K562 (cell line): ENCODE data around the gene ITSN1. TPM values are rescaled to one million over a fixed set of nuclear protein-coding genes. Genes with fewer than 3 reads are reported as not detected.
A peak's percentile ranks its signal among the peaks of the same experiment; 100 is the strongest.

Experiments used
- EP400 ChIP-seq: fragments of 450-650 bp; IDR thresholded peaks from 2 replicates; pipeline ENCODE4 v1.6.1; 2017; ENCODE audit warnings: antibody characterized with exemption, mild to moderate bottlenecking, moderate library complexity
- KDM5B ChIP-seq: fragments of 200-600 bp; sonication (generic); IDR thresholded peaks from 2 replicates; pipeline ENCODE4 v1.6.1; 2012; ENCODE audit warnings: low read depth, mild to moderate bottlenecking, moderate library complexity, low read length, control low read depth, inconsistent platforms; ENCODE audit not compliant: insufficient replicate concordance
- MCM2 ChIP-seq: fragments of 450-650 bp; IDR thresholded peaks from 2 replicates; pipeline ENCODE4 v1.6.1; 2017; ENCODE audit warnings: low read depth, mild to moderate bottlenecking
- NFE2 ChIP-seq: IDR thresholded peaks from 2 replicates; pipeline ENCODE4 v1.6.1; 2014; ENCODE audit warnings: antibody characterized with exemption, low read depth
- PHTF2 ChIP-seq: fragments of 250-450 bp; sonication (Bioruptor Pico); IDR thresholded peaks from 2 replicates; pipeline ENCODE4 v1.5.0; 2021; ENCODE audit warnings: mild to moderate bottlenecking
- RBBP5 ChIP-seq: fragments of 200-600 bp; sonication (generic); IDR thresholded peaks from 2 replicates; pipeline ENCODE4 v1.6.1; 2012; ENCODE audit warnings: borderline replicate concordance, mild to moderate bottlenecking, low read length, control low read depth, inconsistent platforms; ENCODE audit not compliant: insufficient read depth, poor library complexity, severe bottlenecking
- SAFB2 ChIP-seq: fragments of 200-400 bp; formaldehyde crosslinking; IDR thresholded peaks from 2 replicates; pipeline ENCODE4 v1.6.1; 2018; ENCODE audit warnings: borderline replicate concordance, low read length, low read depth, moderate library complexity; ENCODE audit not compliant: severe bottlenecking
- SP1 ChIP-seq: sonication (generic); formaldehyde crosslinking; IDR thresholded peaks from 2 replicates; pipeline ENCODE4 v1.8.1; 2022; ENCODE audit warnings: mild to moderate bottlenecking, missing genetic modification reagents
- polyA plus RNA-seq, 8 experiments: library from polyadenylated mRNA; depleted of rRNA in 4 of 8; stranded (reverse) in 5 of 8; unstranded in 3 of 8; fragments of >200 nt; fragmentation: Nextera tagmentation in 2 of 8; fragmentation: Illumina TruSeq in 1 of 8; extraction: Ambion mirVana in 2 of 8; extraction: Trizol in 1 of 8; gene quantifications; 2 replicates each; pipeline versions ENCODE4 v1.2.1 to v1.2.3, GENCODE V29; 2011 to 2014; ENCODE audit warnings: inconsistent platforms in 1 of 8, missing spikeins in 1 of 8
- total RNA-seq, 7 experiments: library from RNA; depleted of rRNA in 6 of 7; stranded (reverse); fragments of >200 nt in 6 of 7; fragmentation: Illumina TruSeq in 2 of 7; extraction: Trizol in 2 of 7; gene quantifications; 2 replicates each; pipeline versions ENCODE4 v1.2.1 to v1.2.3, GENCODE V29; 2011 to 2021; ENCODE audit warnings: low replicate concordance in 1 of 7
- TF ChIP-seq, protein P1 (sequence below): fragments of 450-650 bp; IDR thresholded peaks from 2 replicates; pipeline ENCODE4 v1.6.1; 2018; ENCODE audit not compliant: partially characterized antibody
- TF ChIP-seq, protein P2 (sequence below), 2 experiments: fragments of 450-650 bp in 1 of 2; sonication (generic) in 1 of 2; formaldehyde crosslinking in 1 of 2; IDR thresholded peaks; 2 replicates each; pipeline versions ENCODE4 v1.7.1 to v1.9.0; 2016 to 2022; ENCODE audit warnings: inconsistent platforms in 1 of 2, mild to moderate bottlenecking in 1 of 2, missing genetic modification reagents in 1 of 2
- TF ChIP-seq, protein P3 (sequence below), 2 experiments: fragments of 450-650 bp; conservative IDR thresholded peaks; 2 replicates each; pipeline ENCODE4 v1.6.1; 2017; ENCODE audit warnings: mild to moderate bottlenecking in 2 of 2, moderate library complexity in 2 of 2

ITSN1 gene
- total and polyA plus RNA-seq, 9 of the 15 experiments (the other 6 are each of a cell fraction or from before 2014, with no cell fraction given): 1.1 to 12.6 (median 4.8) TPM

DNA sequence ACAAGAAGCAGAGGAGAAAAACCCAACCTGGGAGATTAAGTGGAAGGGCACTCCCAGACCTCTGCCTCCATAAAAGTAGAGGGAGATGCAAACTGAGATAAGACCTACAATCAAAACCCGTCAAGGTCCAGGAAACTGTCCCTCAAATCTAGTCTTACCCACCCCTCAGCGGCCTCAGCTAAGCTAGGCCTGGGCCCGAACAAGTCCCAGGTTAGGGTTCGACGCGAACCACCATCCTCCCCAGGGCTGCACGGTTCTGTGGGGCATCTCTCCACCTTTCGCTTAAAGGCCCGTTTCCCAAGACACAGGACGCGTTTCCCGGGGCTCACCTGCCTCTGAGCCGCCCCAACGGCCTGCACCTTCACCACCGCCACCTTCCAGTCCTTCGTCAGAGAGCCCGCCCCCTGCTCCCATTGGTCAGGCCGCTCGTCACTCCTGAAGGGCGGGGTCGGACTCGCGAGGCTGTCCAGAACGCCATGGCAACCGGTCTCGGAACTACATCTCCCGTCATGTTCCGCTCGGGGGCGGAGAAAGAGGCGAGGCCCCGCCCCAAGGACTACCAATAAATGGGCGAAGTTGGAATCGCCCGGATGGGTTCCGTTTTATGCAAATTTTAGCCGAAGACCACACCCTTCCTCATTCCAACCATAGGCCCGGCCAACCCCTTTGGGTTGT lies 812 bp upstream of the ITSN1 start, which contains the start of gene CRYZL1 (continued):
- TF ChIP-seq, protein P1, sequence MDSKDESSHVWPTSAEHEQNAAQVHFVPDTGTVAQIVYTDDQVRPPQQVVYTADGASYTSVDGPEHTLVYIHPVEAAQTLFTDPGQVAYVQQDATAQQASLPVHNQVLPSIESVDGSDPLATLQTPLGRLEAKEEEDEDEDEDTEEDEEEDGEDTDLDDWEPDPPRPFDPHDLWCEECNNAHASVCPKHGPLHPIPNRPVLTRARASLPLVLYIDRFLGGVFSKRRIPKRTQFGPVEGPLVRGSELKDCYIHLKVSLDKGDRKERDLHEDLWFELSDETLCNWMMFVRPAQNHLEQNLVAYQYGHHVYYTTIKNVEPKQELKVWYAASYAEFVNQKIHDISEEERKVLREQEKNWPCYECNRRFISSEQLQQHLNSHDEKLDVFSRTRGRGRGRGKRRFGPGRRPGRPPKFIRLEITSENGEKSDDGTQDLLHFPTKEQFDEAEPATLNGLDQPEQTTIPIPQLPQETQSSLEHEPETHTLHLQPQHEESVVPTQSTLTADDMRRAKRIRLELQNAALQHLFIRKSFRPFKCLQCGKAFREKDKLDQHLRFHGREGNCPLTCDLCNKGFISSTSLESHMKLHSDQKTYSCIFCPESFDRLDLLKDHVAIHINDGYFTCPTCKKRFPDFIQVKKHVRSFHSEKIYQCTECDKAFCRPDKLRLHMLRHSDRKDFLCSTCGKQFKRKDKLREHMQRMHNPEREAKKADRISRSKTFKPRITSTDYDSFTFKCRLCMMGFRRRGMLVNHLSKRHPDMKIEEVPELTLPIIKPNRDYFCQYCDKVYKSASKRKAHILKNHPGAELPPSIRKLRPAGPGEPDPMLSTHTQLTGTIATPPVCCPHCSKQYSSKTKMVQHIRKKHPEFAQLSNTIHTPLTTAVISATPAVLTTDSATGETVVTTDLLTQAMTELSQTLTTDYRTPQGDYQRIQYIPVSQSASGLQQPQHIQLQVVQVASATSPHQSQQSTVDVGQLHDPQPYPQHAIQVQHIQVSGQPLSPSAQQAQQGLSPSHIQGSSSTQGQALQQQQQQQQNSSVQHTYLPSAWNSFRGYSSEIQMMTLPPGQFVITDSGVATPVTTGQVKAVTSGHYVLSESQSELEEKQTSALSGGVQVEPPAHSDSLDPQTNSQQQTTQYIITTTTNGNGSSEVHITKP: peak; percentile 96
- TF ChIP-seq NFE2 (no peak), EP400 (peak; percentile 81; the same call in 1 of the 2 replicates), RBBP5 (peak; percentile 87), SAFB2 (no peak), PHTF2 (CRISPR knock-in tag) (peak; percentile 56; the same call in 1 of the 2 replicates), SP1 (CRISPR knock-in tag) (peak; percentile 98), MCM2 (no peak), KDM5B (peak; percentile 77)
- TF ChIP-seq, protein P2, sequence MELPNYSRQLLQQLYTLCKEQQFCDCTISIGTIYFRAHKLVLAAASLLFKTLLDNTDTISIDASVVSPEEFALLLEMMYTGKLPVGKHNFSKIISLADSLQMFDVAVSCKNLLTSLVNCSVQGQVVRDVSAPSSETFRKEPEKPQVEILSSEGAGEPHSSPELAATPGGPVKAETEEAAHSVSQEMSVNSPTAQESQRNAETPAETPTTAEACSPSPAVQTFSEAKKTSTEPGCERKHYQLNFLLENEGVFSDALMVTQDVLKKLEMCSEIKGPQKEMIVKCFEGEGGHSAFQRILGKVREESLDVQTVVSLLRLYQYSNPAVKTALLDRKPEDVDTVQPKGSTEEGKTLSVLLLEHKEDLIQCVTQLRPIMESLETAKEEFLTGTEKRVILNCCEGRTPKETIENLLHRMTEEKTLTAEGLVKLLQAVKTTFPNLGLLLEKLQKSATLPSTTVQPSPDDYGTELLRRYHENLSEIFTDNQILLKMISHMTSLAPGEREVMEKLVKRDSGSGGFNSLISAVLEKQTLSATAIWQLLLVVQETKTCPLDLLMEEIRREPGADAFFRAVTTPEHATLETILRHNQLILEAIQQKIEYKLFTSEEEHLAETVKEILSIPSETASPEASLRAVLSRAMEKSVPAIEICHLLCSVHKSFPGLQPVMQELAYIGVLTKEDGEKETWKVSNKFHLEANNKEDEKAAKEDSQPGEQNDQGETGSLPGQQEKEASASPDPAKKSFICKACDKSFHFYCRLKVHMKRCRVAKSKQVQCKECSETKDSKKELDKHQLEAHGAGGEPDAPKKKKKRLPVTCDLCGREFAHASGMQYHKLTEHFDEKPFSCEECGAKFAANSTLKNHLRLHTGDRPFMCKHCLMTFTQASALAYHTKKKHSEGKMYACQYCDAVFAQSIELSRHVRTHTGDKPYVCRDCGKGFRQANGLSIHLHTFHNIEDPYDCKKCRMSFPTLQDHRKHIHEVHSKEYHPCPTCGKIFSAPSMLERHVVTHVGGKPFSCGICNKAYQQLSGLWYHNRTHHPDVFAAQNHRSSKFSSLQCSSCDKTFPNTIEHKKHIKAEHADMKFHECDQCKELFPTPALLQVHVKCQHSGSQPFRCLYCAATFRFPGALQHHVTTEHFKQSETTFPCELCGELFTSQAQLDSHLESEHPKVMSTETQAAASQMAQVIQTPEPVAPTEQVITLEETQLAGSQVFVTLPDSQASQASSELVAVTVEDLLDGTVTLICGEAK (IDR thresholded peaks at IDR 0.05): peak; percentile 76
- TF ChIP-seq, protein P2 (CRISPR knock-in tag; IDR thresholded peaks at IDR 0.05): no peak
- TF ChIP-seq, protein P3, sequence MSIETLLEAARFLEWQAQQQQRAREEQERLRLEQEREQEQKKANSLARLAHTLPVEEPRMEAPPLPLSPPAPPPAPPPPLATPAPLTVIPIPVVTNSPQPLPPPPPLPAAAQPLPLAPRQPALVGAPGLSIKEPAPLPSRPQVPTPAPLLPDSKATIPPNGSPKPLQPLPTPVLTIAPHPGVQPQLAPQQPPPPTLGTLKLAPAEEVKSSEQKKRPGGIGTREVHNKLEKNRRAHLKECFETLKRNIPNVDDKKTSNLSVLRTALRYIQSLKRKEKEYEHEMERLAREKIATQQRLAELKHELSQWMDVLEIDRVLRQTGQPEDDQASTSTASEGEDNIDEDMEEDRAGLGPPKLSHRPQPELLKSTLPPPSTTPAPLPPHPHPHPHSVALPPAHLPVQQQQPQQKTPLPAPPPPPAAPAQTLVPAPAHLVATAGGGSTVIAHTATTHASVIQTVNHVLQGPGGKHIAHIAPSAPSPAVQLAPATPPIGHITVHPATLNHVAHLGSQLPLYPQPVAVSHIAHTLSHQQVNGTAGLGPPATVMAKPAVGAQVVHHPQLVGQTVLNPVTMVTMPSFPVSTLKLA (conservative IDR thresholded peaks at IDR 0.05): peak in 1 of 2 experiments; percentile 7; a peak in 1 of 4 replicates
